A172 (cell line): ENCODE data around the gene PRRT3. TPM values are rescaled to one million over a fixed set of nuclear protein-coding genes. Genes with fewer than 3 reads are reported as not detected.

Experiments
- DNase-seq: peaks from one replicate; pipeline ENCODE4 v3.0.0-alpha.2; 2015; ENCODE audit warnings: low spot score
- total RNA-seq: library from RNA; depleted of rRNA; stranded (reverse); fragments of >200 nt; shearing (Covaris generic); gene quantifications from 2 replicates; pipeline ENCODE4 v1.2.3, GENCODE V29; 2014; rRNA removed

PRRT3 gene
- 3.4 and 4.2 TPM in 2 replicates for total RNA-seq

- peak; percentile 44 for DNase-seq
Measured at GRCh38 chr3:9951962-9952805, at the start of gene PRRT3. PRRT3 (minus strand) TSS chr3:9952408; CDS start chr3:9950115, 2,293 bp downstream.

GRCh38 chr3:10000686-10001085, 48.5 kb upstream of the PRRT3 start:
- no peak for DNase-seq

DNA sequence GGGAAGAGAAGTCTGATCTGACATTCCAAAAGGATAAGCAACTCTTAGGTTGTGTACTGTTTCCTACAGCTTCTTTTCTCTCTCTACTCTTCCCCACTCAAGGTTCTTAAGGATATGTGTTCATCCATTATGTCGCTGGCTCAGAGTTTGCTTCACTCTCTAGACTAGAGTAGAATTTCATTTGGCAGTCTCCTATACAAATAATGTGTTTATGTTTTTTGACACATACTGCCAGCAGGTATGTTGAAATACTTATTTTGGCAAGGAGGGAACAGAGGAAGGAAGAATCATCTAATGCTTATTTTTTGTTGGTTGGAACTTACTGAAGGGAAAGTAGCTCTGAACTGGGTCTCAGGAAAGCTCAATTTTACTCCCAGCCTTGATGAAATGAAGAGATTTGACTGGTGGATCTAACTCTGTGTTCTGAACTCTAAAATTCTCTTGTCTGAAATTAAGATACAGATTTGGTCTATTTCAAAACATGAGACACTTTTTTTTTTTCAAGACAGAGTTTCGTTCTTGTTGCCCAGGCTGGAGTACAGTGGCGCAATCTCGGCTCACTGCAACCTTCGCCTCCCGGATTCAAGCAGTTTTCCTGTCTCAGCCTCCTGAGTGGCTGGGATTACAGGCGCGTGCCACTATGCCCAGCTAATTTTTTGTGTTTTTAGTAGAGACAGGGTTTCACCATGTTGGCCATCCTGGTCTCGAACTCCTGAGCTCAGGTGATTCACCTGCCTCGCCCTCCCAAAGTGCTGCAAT, 42.1 kb upstream of the PRRT3 start:
- no peak for DNase-seq

- DNase-seq, result no peak
Measured at GRCh38 chr3:9986230-9986725, 34.1 kb upstream of the PRRT3 start.

GRCh38 chr3:9980251-9980650, 28.0 kb upstream of the PRRT3 start:
- DNase-seq, result no peak

DNA sequence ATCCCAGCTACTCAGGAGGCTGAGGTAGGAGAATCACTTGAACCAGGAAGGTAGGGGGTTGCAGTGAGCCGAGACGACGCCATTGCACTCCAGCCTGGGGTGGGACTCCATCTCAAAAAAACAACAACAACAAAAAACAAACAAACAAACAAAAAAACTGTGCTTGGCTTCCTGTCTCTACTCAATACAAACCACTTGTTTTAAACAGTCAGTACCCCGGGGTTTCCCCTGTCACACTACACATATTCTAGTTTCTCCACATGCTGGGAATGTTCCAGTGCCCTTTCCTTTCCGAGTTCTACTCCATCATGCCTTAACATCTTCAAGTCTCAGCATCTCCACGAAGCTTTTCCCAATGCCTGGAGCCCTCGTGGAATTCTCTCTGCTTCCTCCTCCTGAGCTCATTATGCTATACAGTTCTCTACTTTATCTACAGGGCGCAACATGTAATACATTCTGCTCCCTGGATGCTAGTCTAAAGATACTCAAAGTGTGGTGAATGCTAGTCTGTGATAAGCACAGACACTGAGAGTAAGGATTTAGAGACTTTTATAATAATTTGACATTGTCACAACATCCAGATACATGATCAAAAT, 26.6 kb upstream of the PRRT3 start:
- no peak for DNase-seq

- DNase-seq, result peak; percentile 98
Measured at GRCh38 chr3:9976721-9977709, 24.8 kb upstream of the PRRT3 start.

- peak; percentile 53 for DNase-seq
Measured at GRCh38 chr3:9970020-9970652, 17.9 kb upstream of the PRRT3 start.

DNA sequence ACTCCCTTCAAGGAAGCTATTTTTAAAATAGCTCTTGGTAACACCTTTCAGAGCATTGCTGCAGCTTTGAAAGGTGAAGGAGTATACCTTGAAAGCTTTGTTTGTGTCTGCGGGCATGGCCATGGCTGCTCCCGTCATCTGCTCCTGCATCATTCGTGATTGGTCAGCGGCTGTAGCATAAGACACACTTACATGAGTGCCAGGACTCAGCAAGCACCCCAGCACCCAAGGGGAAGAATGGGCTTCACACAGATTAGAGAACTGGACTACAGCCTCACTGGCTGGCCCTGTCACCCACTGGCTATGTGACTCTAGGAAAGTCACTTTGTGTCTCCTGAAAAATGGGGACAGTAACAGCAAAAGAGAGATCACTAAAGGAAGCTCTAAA, 17.4 kb upstream of the PRRT3 start:
- DNase-seq, result no peak

- no peak for DNase-seq
Measured at GRCh38 chr3:9966841-9967240, 14.6 kb upstream of the PRRT3 start.

- DNase-seq, result no peak
Measured at GRCh38 chr3:9965200-9965875, 13.1 kb upstream of the PRRT3 start.

- no peak for DNase-seq
Measured at GRCh38 chr3:9957214-9957613, 5.0 kb upstream of the PRRT3 start.

DNA sequence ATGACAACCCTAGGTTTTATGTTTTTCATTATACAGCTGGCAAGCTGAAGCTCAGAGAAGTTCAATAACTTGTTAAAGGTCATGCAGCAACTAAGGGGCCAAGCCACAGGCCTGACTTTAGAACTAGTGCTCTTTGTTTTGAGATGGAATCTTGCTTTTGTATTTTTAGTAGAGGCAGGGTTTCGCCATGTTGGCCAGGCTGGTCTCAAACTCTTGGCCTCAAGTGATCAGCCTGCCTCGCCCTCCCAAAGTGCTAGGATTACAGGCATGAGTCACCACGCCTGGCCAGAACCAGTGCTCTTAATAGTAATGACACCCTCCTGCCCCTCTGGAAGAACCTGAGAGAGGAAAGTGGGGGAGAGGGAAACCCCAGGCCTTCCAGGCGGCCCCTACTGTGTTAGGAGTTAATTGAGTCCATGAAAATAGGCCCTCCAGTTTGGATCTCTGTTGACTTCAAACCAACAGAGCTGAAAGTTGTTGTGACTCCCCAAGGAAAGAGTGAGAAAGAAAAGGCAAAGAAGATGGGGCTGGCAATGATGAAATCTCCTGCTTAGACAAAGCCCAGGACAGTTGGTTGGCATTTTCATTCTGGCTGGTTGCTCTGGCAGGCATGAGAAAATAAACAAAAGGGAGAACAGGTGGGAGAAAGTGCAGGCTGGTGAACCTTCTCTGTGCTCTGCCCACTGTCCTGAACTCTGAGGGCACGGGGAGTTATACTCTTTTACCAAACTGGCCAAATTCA, 3.6 kb upstream of the PRRT3 start:
- no peak for DNase-seq

DNA sequence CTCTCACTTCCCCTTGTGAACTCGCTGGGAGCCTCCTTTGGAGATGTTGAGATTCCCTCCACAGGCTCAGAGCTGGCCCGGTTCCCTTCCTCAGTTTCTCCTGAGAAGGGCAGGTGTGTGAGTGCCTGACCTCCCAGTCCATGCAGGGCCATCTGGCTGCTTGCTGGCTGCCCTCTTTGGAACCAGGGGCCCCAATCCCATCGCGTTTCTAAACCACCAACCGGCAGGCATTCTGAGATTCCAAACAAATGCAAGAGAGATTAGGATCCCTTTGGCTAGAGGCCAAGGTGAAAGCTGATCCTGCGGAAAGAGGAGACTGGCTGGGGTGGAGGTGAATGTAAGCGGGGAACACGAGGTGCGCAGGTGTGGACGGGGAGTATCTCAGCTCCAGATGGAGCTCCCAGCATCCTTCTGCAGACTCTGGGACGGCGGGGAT, 2.9 kb upstream of the PRRT3 start:
- no peak for DNase-seq

GRCh38 chr3:9951598-9951961, 628 bp downstream of the PRRT3 start:
- DNase-seq, result no peak

DNA sequence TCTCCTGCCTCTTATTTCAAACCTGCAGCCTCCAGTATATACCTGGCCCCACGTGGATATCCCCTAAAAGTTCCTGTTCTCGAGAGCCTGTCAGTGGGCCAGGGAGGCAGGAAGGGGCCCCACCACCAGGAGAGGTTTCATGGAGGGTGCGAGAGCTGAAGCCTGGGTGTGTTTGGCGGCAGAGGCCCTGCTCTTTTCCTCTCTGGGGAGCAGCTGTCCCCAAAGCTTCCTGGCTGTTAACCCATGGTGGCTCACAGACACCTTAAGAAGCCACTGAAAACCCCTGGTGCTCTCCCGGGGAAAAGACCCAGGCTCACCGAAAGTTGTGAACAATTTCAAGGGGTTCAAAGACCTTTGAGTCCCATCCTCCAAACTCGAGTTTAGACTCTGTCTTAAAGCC, 1.1 kb downstream of the PRRT3 start:
- DNase-seq, result no peak

- no peak for DNase-seq
Measured at GRCh38 chr3:9949626-9950025, 2.6 kb downstream of the PRRT3 start.

- no peak for DNase-seq
Measured at GRCh38 chr3:9949115-9949514, 3.1 kb downstream of the PRRT3 start.

DNA sequence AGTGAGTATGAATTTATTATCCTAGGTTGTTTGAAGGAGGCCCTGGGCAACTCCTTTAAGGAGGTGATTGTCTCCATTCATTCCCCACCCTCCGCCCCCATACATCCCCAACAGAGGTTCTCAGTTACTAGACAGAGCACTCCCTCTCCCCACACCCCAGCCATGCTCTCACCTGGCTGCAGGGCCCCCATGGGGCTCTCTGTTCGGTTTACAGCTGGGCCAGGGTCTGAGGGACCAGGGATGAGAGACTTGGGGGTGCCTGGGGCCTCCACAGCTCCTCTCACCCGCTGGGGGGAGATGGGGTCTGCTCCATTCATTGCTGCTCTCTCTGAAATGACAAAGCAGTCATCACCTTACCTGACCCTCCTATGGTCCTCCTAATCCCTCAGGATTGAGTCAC, 3.6 kb downstream of the PRRT3 start:
- DNase-seq, result no peak
